ENCODE data around the gene UBAC2. TPM values are rescaled to one million over a fixed set of nuclear protein-coding genes. Genes with fewer than 3 reads are reported as not detected.

Gene UBAC2
- total and polyA plus RNA-seq, 2 of the 4 experiments (the other 2 are of a cell fraction) = 20.8 to 36.3 TPM

- no peak overlapping the region for H2AK9ac ChIP-seq (replicated peaks; ENCODE audit: low read depth, low read length, poor library complexity)
- H3K23ac ChIP-seq (ENCODE audit: low read depth, low read length) = no peak overlapping the region
- H2BK120ac ChIP-seq (ENCODE audit: low read depth, low read length) = no peak overlapping the region
- no peak overlapping the region for H4K91ac ChIP-seq (ENCODE audit: insufficient read depth, low read depth, low read length)
- no TSS peak for BruUV-seq (replicated peaks)
- H3K56ac ChIP-seq (ENCODE audit: extremely low read depth, insufficient read depth, low read length) = no peak overlapping the region
- no peak overlapping the region for H2AFZ ChIP-seq (replicated peaks; ENCODE audit: low read length, poor library complexity)
- H4K5ac ChIP-seq (ENCODE audit: low read depth, low read length) = no peak overlapping the region
- dilution Hi-C loops (cut with HindIII; ENCODE audit: low sequenced_read_pairs, unreplicated experiment) (no loop called here), in situ Hi-C loops (cut with MboI; ENCODE audit: low sequenced_read_pairs) (loop anchor here (5.0 kb wide), 2 partner anchors 164 to 259 kb away; no protein-coding TSS in a partner anchor), intact Hi-C loops (cut with micrococcal nuclease) (no loop called here)
- WGBS, 2 experiments (ENCODE audit: extremely low coverage in 2 of 2, insufficient read length in 1 of 2) = no CpG with 5 or more reads among the region's 3 CpGs
- H3K36me3 ChIP-seq (ENCODE audit: control insufficient read depth, insufficient read depth, low read length) = no peaks in the 10 kb centered on the region
- DNase-seq (no peak), ATAC-seq (ENCODE audit: low read depth) (no peak)
- no peak overlapping the region for H3K27ac ChIP-seq (ENCODE audit: insufficient read depth, low read length)
- H3K9ac ChIP-seq (ENCODE audit: low read depth, low read length) = no peak overlapping the region
- H3K18ac ChIP-seq (ENCODE audit: low read depth, low read length) = no peak overlapping the region
- H3K4me3 ChIP-seq (ENCODE audit: insufficient read depth, low read depth, low read length) = no peak overlapping the region
- no peak overlapping the region for H4K8ac ChIP-seq (ENCODE audit: low read depth in 2 of 2, low read length in 2 of 2)
- no peak overlapping the region for H2AK5ac ChIP-seq (ENCODE audit: low read depth, low read length)
- no peaks in the 10 kb centered on the region for H4K20me1 ChIP-seq (ENCODE audit: insufficient read depth, low read length)
- no peak overlapping the region for H2BK15ac ChIP-seq (ENCODE audit: low read depth, low read length)
- no peak overlapping the region for H3K4ac ChIP-seq (ENCODE audit: low read depth, low read length)
- POLR2A ChIA-PET (ENCODE audit: unreplicated experiment) = no interaction called here
- H3K27me3 ChIP-seq (ENCODE audit: control insufficient read depth, insufficient read depth, low read length) = peaks cover 17% of the 10 kb centered on the region
- no peak overlapping the region for H2BK20ac ChIP-seq (ENCODE audit: low read depth, low read length)
- no peak overlapping the region for H2BK5ac ChIP-seq (ENCODE audit: low read depth, low read length, poor library complexity, severe bottlenecking)
- H3K4me1 ChIP-seq (ENCODE audit: control insufficient read depth, insufficient read depth, low read length) = peaks cover 3% of the 10 kb centered on the region
- no peaks in the 10 kb centered on the region for H3K9me3 ChIP-seq (ENCODE audit: control insufficient read depth, insufficient read depth, low read length)
- CTCF ChIA-PET = interaction anchor here (0.6 to 5.7 kb wide), 8 partner anchors 11 to 260 kb away, joined by 3 to 85 read pairs (median 7); no protein-coding TSS in a partner anchor
- no peak overlapping the region for H3K4me2 ChIP-seq (ENCODE audit: low read depth, low read length)
- no peak for TF ChIP-seq RAD21 (IDR thresholded peaks at IDR 0.05; ENCODE audit: low read length)
- TF ChIP-seq CEBPB (IDR thresholded peaks at IDR 0.05; ENCODE audit: low read depth, low read length) = no peak
- no peak for TF ChIP-seq FOS (IDR thresholded peaks at IDR 0.05; ENCODE audit: low read depth, low read length)
- TF ChIP-seq MAZ (IDR thresholded peaks at IDR 0.05; ENCODE audit: borderline replicate concordance, low read depth, low read length) = no peak
- TF ChIP-seq CTCF (conservative IDR thresholded peaks at IDR 0.05; ENCODE audit: low read depth, low read length) = no peak
- TF ChIP-seq USF2 (IDR thresholded peaks at IDR 0.05; ENCODE audit: low read depth, low read length) = no peak
- TF ChIP-seq MXI1 (IDR thresholded peaks at IDR 0.05; ENCODE audit: borderline replicate concordance, low read depth, low read length) = no peak
- no peak for TF ChIP-seq BHLHE40 (IDR thresholded peaks at IDR 0.05; ENCODE audit: low read depth, low read length)
- no peak for TF ChIP-seq SMC3 (IDR thresholded peaks at IDR 0.05; ENCODE audit: low read depth, low read length)
- no peak for TF ChIP-seq RFX5 (IDR thresholded peaks at IDR 0.05; ENCODE audit: low read depth, low read length)
- no peak for TF ChIP-seq CHD1 (IDR thresholded peaks at IDR 0.05; ENCODE audit: low read depth, low read length)
- TF ChIP-seq RCOR1 (IDR thresholded peaks at IDR 0.05; ENCODE audit: insufficient replicate concordance, low read length) = no peak
- no peak for TF ChIP-seq POLR2A (IDR thresholded peaks at IDR 0.05; ENCODE audit: low read depth, low read length)
- TF ChIP-seq MAFK (IDR thresholded peaks at IDR 0.05; ENCODE audit: low read depth, low read length) = no peak
- no peak for TF ChIP-seq NFE2L2 (IDR thresholded peaks at IDR 0.05; ENCODE audit: low read depth, low read length)
- H3K79me1 ChIP-seq (ENCODE audit: low read depth in 1 of 2, low read length in 2 of 2) = no peaks in the 10 kb centered on the region
- H3K9me1 ChIP-seq (ENCODE audit: insufficient read depth, low read length) = peaks cover 5% of the 10 kb centered on the region; the same call in 1 of the 2 replicates
- no peak overlapping the region for H3K14ac ChIP-seq (replicated peaks; ENCODE audit: low read depth, low read length)
These were observed 235.3 kb downstream of the UBAC2 start for GRCh38 chr13:99435998-99436397.

Data from IMR-90 (cell line).